Measurements from ENCODE around the gene USP9Y.
A peak's percentile ranks its signal among the peaks of the same experiment; 100 is the strongest.

Gene USP9Y

GRCh38 chrY:12898604-12899003 lies 197.6 kb downstream of the USP9Y start:
- TF ChIP-seq, protein P1, sequence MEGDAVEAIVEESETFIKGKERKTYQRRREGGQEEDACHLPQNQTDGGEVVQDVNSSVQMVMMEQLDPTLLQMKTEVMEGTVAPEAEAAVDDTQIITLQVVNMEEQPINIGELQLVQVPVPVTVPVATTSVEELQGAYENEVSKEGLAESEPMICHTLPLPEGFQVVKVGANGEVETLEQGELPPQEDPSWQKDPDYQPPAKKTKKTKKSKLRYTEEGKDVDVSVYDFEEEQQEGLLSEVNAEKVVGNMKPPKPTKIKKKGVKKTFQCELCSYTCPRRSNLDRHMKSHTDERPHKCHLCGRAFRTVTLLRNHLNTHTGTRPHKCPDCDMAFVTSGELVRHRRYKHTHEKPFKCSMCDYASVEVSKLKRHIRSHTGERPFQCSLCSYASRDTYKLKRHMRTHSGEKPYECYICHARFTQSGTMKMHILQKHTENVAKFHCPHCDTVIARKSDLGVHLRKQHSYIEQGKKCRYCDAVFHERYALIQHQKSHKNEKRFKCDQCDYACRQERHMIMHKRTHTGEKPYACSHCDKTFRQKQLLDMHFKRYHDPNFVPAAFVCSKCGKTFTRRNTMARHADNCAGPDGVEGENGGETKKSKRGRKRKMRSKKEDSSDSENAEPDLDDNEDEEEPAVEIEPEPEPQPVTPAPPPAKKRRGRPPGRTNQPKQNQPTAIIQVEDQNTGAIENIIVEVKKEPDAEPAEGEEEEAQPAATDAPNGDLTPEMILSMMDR (IDR thresholded peaks at IDR 0.05), result no peak
- no peaks in the 10 kb centered on the region for H3K27me3 ChIP-seq

GRCh38 chrY:12904618-12905516 lies 203.8 kb downstream of the USP9Y start, which contains the start of gene DDX3Y:
TSS of gene DDX3Y (plus strand) at chrY:12904868. CDS start at chrY:12904937, 69 bp downstream.
- Histone ChIP-seq H3K27me3 (no peaks in the 10 kb centered on the region), H3K9me3 (no peaks in the 10 kb centered on the region), H3K4me1 (ENCODE audit: control insufficient read depth in 1 of 2, insufficient read depth in 1 of 2, low read depth in 1 of 2, low read length in 1 of 2) (peaks cover 0 to 14% of the 10 kb centered on the region in 2 experiments), H3K27ac (peak within 1 kb of the TSS; percentile 92), H3K4me3 (ENCODE audit: low read depth in 1 of 2, low read length in 1 of 2) (peak within 1 kb of the TSS; percentile 61 to 77), H3K36me3 (no peaks in the 10 kb centered on the region)
- TF ChIP-seq, protein P1 (IDR thresholded peaks at IDR 0.05), result no peak

More at GRCh38 chrY:12898604-12899003, 197.6 kb downstream of the USP9Y start:
- H3K4me1 ChIP-seq (ENCODE audit: control insufficient read depth in 1 of 2, insufficient read depth in 1 of 2, low read depth in 1 of 2, low read length in 1 of 2), result no peaks in the 10 kb centered on the region
- no peaks in the 10 kb centered on the region for H3K9me3 ChIP-seq
- H3K27ac ChIP-seq, result no peak overlapping the region
- no peak overlapping the region for H3K4me3 ChIP-seq (ENCODE audit: low read depth in 1 of 2, low read length in 1 of 2)
- H3K36me3 ChIP-seq, result no peaks in the 10 kb centered on the region

DNA sequence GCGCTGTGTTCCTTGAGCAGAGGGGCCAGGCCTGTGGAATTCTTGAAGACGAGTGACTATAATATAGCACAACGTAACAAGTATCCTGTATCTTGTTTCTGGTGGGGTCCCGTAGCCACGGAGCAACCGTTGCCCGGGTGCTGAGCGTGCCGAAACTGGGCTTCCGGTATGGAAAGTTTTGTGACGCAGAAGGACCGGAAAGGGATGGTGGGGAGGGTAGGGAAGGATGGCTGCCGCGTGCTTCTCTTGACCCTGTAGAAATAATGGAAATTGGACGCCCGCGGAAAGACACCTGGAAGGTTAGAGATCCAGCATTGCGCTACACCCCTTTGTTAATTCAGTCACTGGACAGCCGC lies 204.5 kb downstream of the USP9Y start:
- TF ChIP-seq, protein P1 (IDR thresholded peaks at IDR 0.05), result no peak
- Histone ChIP-seq H3K4me1 (ENCODE audit: control insufficient read depth in 1 of 2, insufficient read depth in 1 of 2, low read depth in 1 of 2, low read length in 1 of 2) (peaks cover 0 to 14% of the 10 kb centered on the region in 2 experiments), H3K36me3 (no peaks in the 10 kb centered on the region), H3K27me3 (no peaks in the 10 kb centered on the region), H3K4me3 (ENCODE audit: low read depth in 1 of 2, low read length in 1 of 2) (peak overlapping the region; percentile 61 to 77), H3K9me3 (no peaks in the 10 kb centered on the region), H3K27ac (peak overlapping the region; percentile 92)

DNA sequence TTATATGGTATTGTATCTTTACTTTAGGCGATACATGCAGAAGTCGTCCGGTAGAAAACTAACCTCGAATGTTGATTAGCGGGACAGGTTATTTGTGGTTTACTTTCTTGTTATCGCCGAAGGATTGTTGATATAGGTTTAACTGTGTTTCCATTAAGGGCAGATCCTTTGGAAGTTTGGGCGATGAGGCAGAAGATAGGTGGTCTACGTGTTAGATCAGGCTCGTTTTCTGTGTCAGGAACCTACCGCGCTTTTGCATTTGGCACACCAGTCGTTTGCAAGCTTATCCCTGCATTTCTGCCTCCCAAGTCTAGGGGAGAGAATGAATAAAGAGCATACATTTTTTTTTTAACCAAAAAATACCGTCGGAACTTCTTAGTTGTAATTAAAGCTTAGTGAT lies 204.9 kb downstream of the USP9Y start:
- no peaks in the 10 kb centered on the region for H3K36me3 ChIP-seq
- TF ChIP-seq, protein P1 (IDR thresholded peaks at IDR 0.05), result no peak
- H3K4me1 ChIP-seq (ENCODE audit: control insufficient read depth in 1 of 2, insufficient read depth in 1 of 2, low read depth in 1 of 2, low read length in 1 of 2), result peaks cover 0 to 14% of the 10 kb centered on the region in 2 experiments
- H3K9me3 ChIP-seq, result no peaks in the 10 kb centered on the region
- peak overlapping the region; percentile 92 for H3K27ac ChIP-seq
- H3K4me3 ChIP-seq (ENCODE audit: low read depth in 1 of 2, low read length in 1 of 2), result peak overlapping the region; percentile 61 to 77
- no peaks in the 10 kb centered on the region for H3K27me3 ChIP-seq

Data from neutrophil (primary cell).